VCaP (cell line): ENCODE measurements around the gene DNAH3.

ENCODE experiments used
- H3K27ac ChIP-seq: fragments of 450-650 bp; 2 replicates; pipeline ENCODE4 v1.5.1; 2017
- TF ChIP-seq, protein P1 (sequence below): fragments of 450-650 bp; conservative IDR thresholded peaks from 2 replicates; pipeline ENCODE4 v1.5.1; 2017; ENCODE audit warnings: mild to moderate bottlenecking, moderate library complexity

Gene DNAH3

DNA sequence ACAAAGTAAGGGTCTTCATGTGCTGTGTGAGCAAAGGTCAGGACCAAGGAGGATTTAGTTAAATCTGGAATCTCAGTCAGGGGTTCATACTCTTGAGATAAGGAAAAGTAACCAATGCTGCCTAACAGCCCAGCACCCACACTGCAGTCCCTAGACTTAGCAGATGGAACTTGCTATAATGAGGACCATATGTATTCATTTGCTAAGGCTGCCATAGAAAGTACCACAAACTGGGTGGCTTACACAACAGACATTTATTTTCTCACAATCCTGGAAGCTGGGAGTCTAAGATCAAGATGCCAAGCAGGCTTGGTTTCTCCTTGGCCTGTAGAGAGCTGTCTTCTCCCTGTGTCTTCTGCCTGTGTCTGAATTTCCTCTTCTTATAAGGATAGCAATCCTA, 40.0 kb upstream of the DNAH3 start:
- H3K27ac ChIP-seq: no peak overlapping the region
- TF ChIP-seq, protein P1, sequence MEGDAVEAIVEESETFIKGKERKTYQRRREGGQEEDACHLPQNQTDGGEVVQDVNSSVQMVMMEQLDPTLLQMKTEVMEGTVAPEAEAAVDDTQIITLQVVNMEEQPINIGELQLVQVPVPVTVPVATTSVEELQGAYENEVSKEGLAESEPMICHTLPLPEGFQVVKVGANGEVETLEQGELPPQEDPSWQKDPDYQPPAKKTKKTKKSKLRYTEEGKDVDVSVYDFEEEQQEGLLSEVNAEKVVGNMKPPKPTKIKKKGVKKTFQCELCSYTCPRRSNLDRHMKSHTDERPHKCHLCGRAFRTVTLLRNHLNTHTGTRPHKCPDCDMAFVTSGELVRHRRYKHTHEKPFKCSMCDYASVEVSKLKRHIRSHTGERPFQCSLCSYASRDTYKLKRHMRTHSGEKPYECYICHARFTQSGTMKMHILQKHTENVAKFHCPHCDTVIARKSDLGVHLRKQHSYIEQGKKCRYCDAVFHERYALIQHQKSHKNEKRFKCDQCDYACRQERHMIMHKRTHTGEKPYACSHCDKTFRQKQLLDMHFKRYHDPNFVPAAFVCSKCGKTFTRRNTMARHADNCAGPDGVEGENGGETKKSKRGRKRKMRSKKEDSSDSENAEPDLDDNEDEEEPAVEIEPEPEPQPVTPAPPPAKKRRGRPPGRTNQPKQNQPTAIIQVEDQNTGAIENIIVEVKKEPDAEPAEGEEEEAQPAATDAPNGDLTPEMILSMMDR: no peak

DNA sequence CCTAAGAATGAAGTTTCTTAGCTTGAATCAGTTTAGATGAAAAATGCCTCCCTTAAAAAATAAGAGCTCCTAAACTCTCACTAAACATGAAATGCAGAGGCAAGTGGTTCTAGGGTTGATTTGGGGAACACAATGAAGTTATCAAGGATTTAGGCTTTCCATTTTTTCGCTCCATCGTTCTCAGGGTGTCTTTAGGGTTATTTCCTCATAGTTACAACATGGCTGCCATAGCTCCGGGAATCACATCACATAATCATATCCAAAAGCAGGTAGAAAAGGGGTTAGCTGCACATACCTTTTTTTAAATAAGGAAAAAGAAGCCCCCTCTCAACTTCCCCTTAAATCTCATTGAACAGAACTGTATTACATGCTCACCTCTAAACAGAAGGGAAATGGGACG, 39.4 kb upstream of the DNAH3 start:
- TF ChIP-seq, protein P1: no peak

DNA sequence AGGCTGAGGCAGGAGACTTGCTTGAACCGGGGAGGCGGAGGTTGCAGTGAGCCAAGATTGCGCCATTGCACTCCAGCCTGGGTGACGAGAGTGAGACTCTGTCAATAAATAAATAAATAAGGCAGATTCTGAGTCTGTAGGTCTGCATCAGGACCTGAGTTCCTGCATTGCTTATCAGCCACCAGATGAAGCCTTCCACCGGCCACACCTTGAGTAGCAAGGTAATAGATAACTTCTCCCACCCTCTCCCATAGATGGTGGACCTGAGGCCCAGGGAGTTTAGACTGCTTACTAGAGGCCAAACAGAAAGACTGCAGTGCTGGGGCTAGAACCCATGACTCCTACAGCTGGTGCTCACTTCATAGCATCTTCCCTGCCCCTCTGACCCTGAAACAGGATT, 38.7 kb upstream of the DNAH3 start:
- H3K27ac ChIP-seq: no peak overlapping the region
- TF ChIP-seq, protein P1: no peak

More for the DNA sequence above, 39.4 kb upstream of the DNAH3 start:
- no peak overlapping the region for H3K27ac ChIP-seq

DNA sequence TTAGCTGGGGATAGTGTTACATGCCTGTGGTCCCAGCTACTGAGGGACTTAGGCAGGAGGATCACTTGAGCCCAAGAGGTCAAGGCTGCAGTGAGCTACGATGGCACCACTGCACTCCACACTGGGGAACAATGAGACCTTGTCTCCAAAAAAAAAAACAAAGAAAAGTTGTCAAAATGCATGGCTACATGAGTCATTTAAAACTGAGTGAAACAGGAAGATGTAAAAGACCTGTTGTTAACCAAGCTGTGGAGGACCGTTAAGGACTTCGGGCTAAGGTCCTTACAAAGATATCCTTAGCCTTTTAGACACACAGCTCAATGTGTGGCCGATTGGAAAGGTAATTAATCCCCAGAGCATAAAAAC, 35.7 kb upstream of the DNAH3 start:
- H3K27ac ChIP-seq: no peak overlapping the region
- TF ChIP-seq, protein P1: no peak

DNA sequence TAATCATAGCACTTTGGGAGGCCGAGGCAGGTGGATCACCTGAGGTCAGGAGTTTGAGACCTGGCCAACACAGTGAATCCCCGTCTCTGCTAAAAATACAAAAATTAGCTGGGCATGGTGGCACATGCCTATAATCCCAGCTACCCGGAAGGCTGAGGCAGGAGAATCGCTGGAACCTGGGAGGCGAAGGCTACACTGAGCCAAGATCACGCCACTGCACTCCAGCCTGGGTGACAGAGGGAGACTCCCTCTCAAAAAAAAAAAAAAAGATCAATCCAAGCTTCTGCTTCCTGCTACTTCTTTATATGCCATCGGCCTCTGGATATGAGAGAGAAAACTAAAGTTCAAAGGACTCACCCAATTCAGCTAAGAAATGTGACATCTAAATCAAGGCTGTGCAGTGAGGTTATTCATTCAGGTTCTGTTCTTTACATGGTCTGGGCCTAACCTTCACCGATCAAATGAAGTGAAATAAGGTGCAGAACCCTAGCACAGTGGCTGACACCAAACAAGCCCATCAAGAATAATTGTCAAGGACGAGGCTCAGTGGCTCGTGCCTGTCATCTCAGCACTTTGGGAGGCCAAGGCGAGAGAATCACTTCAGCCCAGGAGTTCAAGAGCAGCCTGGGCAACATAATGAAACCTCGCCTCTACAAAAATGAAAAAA, 35.1 kb upstream of the DNAH3 start:
- TF ChIP-seq, protein P1: no peak
- H3K27ac ChIP-seq: no peak overlapping the region

DNA sequence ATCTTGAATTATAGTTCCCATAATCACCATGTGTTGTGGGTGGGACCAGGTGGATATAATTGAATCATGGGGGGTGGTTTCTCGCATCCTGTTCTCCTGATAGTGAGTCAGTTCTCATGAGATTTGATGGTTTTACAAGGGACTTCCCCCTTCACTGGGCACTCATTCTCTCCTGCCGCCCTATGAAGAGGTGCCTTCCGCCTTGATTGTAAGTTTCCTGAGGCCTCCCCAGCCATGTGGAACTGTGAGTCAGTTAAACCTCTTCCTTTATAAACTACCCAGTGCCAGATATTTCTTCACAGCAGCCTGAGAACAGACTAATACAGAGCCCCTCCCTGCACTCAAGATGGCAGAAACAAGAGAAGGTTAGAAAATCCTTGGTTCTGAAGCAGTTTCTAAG, 34.2 kb upstream of the DNAH3 start:
- TF ChIP-seq, protein P1: no peak
- no peak overlapping the region for H3K27ac ChIP-seq

DNA sequence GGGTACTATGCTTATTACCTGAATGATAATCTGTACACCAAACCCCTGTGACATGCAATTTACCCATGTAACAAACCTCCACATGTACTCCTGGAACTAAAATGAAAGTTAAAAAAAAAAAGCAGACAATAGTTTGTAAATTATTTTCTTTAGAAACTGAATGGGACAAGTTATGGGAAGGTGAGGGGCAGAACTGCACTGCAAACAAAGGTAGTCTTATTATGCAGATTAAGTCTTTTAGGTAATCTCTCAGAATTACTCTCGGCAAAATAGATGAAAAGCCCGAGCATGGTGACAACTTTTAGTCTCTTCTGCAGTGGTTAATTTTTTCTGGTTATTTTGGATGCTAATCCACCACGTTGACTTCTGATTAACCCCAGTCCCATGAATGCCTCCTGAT, 33.3 kb upstream of the DNAH3 start:
- H3K27ac ChIP-seq: no peak overlapping the region
- TF ChIP-seq, protein P1: no peak
